K562 (cell line): ENCODE data around the gene SEMA6B. TPM values are rescaled to one million over a fixed set of nuclear protein-coding genes. Genes with fewer than 3 reads are reported as not detected.

Experiments used
- CBFA2T3 ChIP-seq: fragments of 450-650 bp; IDR thresholded peaks from 2 replicates; pipeline ENCODE4 v1.6.1; 2017
- POLR2H ChIP-seq: IDR thresholded peaks from 2 replicates; pipeline ENCODE4 v1.6.1; 2016; ENCODE audit warnings: missing genetic modification characterization, low read depth, mild to moderate bottlenecking, control low read depth, missing compliant biosample characterization, moderate library complexity
- XRCC5 ChIP-seq: fragments of 200-400 bp; formaldehyde crosslinking; IDR thresholded peaks from 2 replicates; pipeline ENCODE4 v1.6.1; 2017; ENCODE audit warnings: low read depth, mild to moderate bottlenecking, low read length
- ZNF280B ChIP-seq: fragments of 250-450 bp; sonication (Bioruptor Pico); IDR thresholded peaks from 2 replicates; pipeline ENCODE4 v1.5.1; 2021; ENCODE audit warnings: mild to moderate bottlenecking
- ZNF407 ChIP-seq: fragments of 450-650 bp; IDR thresholded peaks from 2 replicates; pipeline ENCODE4 v1.6.1; 2016; ENCODE audit warnings: low read depth
- polyA plus RNA-seq, 8 experiments: library from polyadenylated mRNA; depleted of rRNA in 4 of 8; stranded (reverse) in 5 of 8; unstranded in 3 of 8; fragments of >200 nt; fragmentation: Nextera tagmentation in 2 of 8; fragmentation: Illumina TruSeq in 1 of 8; extraction: Ambion mirVana in 2 of 8; extraction: Trizol in 1 of 8; gene quantifications; 2 replicates each; pipeline versions ENCODE4 v1.2.1 to v1.2.3, GENCODE V29; 2011 to 2014; ENCODE audit warnings: inconsistent platforms in 1 of 8, missing spikeins in 1 of 8
- total RNA-seq, 7 experiments: library from RNA; depleted of rRNA in 6 of 7; stranded (reverse); fragments of >200 nt in 6 of 7; fragmentation: Illumina TruSeq in 2 of 7; extraction: Trizol in 2 of 7; gene quantifications; 2 replicates each; pipeline versions ENCODE4 v1.2.1 to v1.2.3, GENCODE V29; 2011 to 2021; ENCODE audit warnings: low replicate concordance in 1 of 7
- TF ChIP-seq, protein P1 (sequence below): IDR thresholded peaks from 2 replicates; pipeline ENCODE4 v1.6.1; 2011; ENCODE audit not compliant: insufficient read length; ENCODE audit errors: extremely low read depth
- TF ChIP-seq, protein P2 (sequence below), 2 experiments: fragments of 450-650 bp; formaldehyde crosslinking in 1 of 2; IDR thresholded peaks; 2 replicates each; pipeline versions ENCODE4 v1.4.0 to v1.6.1; 2014 to 2020; ENCODE audit warnings: mild to moderate bottlenecking in 2 of 2, borderline replicate concordance in 1 of 2, low read depth in 1 of 2

The SEMA6B gene
- total and polyA plus RNA-seq, 9 of the 15 experiments (the other 6 are each of a cell fraction or from before 2014, with no cell fraction given): 0.65 to 4.6 (median 2.5) TPM; not detected in 2

GRCh38 chr19:4584670-4585460 is 25.4 kb upstream of the SEMA6B start (continued):
- TF ChIP-seq ZNF407: no peak
- TF ChIP-seq, protein P1, sequence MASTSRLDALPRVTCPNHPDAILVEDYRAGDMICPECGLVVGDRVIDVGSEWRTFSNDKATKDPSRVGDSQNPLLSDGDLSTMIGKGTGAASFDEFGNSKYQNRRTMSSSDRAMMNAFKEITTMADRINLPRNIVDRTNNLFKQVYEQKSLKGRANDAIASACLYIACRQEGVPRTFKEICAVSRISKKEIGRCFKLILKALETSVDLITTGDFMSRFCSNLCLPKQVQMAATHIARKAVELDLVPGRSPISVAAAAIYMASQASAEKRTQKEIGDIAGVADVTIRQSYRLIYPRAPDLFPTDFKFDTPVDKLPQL: no peak
- no peak for TF ChIP-seq ZNF280B (CRISPR knock-in tag)
- TF ChIP-seq XRCC5: no peak
- TF ChIP-seq POLR2H (tag): no peak
- peak; percentile 32 for TF ChIP-seq CBFA2T3
- TF ChIP-seq, protein P2, sequence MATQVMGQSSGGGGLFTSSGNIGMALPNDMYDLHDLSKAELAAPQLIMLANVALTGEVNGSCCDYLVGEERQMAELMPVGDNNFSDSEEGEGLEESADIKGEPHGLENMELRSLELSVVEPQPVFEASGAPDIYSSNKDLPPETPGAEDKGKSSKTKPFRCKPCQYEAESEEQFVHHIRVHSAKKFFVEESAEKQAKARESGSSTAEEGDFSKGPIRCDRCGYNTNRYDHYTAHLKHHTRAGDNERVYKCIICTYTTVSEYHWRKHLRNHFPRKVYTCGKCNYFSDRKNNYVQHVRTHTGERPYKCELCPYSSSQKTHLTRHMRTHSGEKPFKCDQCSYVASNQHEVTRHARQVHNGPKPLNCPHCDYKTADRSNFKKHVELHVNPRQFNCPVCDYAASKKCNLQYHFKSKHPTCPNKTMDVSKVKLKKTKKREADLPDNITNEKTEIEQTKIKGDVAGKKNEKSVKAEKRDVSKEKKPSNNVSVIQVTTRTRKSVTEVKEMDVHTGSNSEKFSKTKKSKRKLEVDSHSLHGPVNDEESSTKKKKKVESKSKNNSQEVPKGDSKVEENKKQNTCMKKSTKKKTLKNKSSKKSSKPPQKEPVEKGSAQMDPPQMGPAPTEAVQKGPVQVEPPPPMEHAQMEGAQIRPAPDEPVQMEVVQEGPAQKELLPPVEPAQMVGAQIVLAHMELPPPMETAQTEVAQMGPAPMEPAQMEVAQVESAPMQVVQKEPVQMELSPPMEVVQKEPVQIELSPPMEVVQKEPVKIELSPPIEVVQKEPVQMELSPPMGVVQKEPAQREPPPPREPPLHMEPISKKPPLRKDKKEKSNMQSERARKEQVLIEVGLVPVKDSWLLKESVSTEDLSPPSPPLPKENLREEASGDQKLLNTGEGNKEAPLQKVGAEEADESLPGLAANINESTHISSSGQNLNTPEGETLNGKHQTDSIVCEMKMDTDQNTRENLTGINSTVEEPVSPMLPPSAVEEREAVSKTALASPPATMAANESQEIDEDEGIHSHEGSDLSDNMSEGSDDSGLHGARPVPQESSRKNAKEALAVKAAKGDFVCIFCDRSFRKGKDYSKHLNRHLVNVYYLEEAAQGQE (IDR thresholded peaks at IDR 0.05; ENCODE audit: borderline replicate concordance): peak; percentile 72
- TF ChIP-seq, protein P2 (CRISPR knock-in tag; IDR thresholded peaks at IDR 0.05; ENCODE audit: low read depth): no peak
